CD4-positive, alpha-beta T cell treated with Interferon gamma for 1 hour (primary cell): ENCODE data around the gene BBS1.
"Not testable (repeated sequence)": the region's sequence is repeated elsewhere in the genome, so short reads cannot be mapped to it uniquely, and the experiment has no call there.

Experiments
- DNase-seq: peaks from one replicate; pipeline ENCODE4 v3.0.0-alpha.2; 2020

The BBS1 gene

GRCh38 chr11:66582565-66583147 lies 72.2 kb downstream of the BBS1 start:
- DNase-seq: not testable (repeated sequence)
